ENCODE results near the gene HDAC4.

HDAC4 gene

GRCh38 chr2:239148495-239149200, 252.2 kb downstream of the HDAC4 start:
- no peak overlapping the region for H3K4me3 ChIP-seq
- no peak overlapping the region for H3K27ac ChIP-seq

GRCh38 chr2:239147376-239147775, 253.4 kb downstream of the HDAC4 start:
- Histone ChIP-seq H3K27ac (no peak overlapping the region), H3K4me3 (no peak overlapping the region)

GRCh38 chr2:239146741-239147181, 254.1 kb downstream of the HDAC4 start:
- no peak overlapping the region for H3K4me3 ChIP-seq
- no peak overlapping the region for H3K27ac ChIP-seq

GRCh38 chr2:239146011-239146641, 254.7 kb downstream of the HDAC4 start:
- Histone ChIP-seq H3K27ac (peak overlapping the region in 1 of 21 experiments; percentile 9), H3K4me3 (no peak overlapping the region)

- peak overlapping the region in 1 of 21 experiments; percentile 9 for H3K27ac ChIP-seq
- H3K4me3 ChIP-seq: no peak overlapping the region
Measured at GRCh38 chr2:239145601-239146000, 255.2 kb downstream of the HDAC4 start.

GRCh38 chr2:239145106-239145505, 255.7 kb downstream of the HDAC4 start:
- Histone ChIP-seq H3K4me3 (no peak overlapping the region), H3K27ac (peak overlapping the region in 3 of 21 experiments; percentile 9 to 47 (median 29))

GRCh38 chr2:239144713-239144999, 256.2 kb downstream of the HDAC4 start:
- Histone ChIP-seq H3K4me3 (no peak overlapping the region), H3K27ac (no peak overlapping the region)

GRCh38 chr2:239143858-239144712, 256.7 kb downstream of the HDAC4 start:
- Histone ChIP-seq H3K27ac (peak overlapping the region in 3 of 21 experiments; percentile 16 to 50 (median 27)), H3K4me3 (no peak overlapping the region)

GRCh38 chr2:239142806-239143205, 258.0 kb downstream of the HDAC4 start:
- Histone ChIP-seq H3K27ac (peak overlapping the region in 2 of 21 experiments; percentile 27 to 29), H3K4me3 (no peak overlapping the region)

- peak overlapping the region in 1 of 21 experiments; percentile 29 for H3K27ac ChIP-seq
- no peak overlapping the region for H3K4me3 ChIP-seq
Measured at GRCh38 chr2:239142296-239142695, 258.5 kb downstream of the HDAC4 start.

GRCh38 chr2:239141021-239141760, 259.6 kb downstream of the HDAC4 start:
- no peak overlapping the region for H3K27ac ChIP-seq
- no peak overlapping the region for H3K4me3 ChIP-seq

- no peak overlapping the region for H3K27ac ChIP-seq
- no peak overlapping the region for H3K4me3 ChIP-seq
Measured at GRCh38 chr2:239140346-239141020, 260.3 kb downstream of the HDAC4 start.

- Histone ChIP-seq H3K27ac (no peak overlapping the region), H3K4me3 (no peak overlapping the region)
Measured at GRCh38 chr2:239139566-239139965, 261.3 kb downstream of the HDAC4 start.

- Histone ChIP-seq H3K4me3 (no peak overlapping the region), H3K27ac (no peak overlapping the region)
Measured at GRCh38 chr2:239139101-239139500, 261.7 kb downstream of the HDAC4 start.

- Histone ChIP-seq H3K4me3 (no peak overlapping the region), H3K27ac (no peak overlapping the region)
Measured at GRCh38 chr2:239138610-239139009, 262.2 kb downstream of the HDAC4 start.

GRCh38 chr2:239137898-239138283, 262.9 kb downstream of the HDAC4 start:
- no peak overlapping the region for H3K4me3 ChIP-seq
- H3K27ac ChIP-seq: no peak overlapping the region

GRCh38 chr2:239137165-239137897, 263.5 kb downstream of the HDAC4 start:
- no peak overlapping the region for H3K4me3 ChIP-seq
- no peak overlapping the region for H3K27ac ChIP-seq

- no peak overlapping the region for H3K4me3 ChIP-seq
- no peak overlapping the region for H3K27ac ChIP-seq
Measured at GRCh38 chr2:239136762-239137161, 264.1 kb downstream of the HDAC4 start.

GRCh38 chr2:239136203-239136602, 264.6 kb downstream of the HDAC4 start:
- no peak overlapping the region for H3K4me3 ChIP-seq
- H3K27ac ChIP-seq: no peak overlapping the region

Data from skin epidermis (tissue), 12 donors.